T-helper 9 cell (primary cell): Measurements from ENCODE around the gene PHF8.
A peak's percentile ranks its signal among the peaks of the same experiment; 100 is the strongest.

Experiments
- DNase-seq: peaks from one replicate; pipeline ENCODE4 v3.0.0-alpha.2; 2020
- total RNA-seq, 2 donors: gene quantifications; one replicate each; lab custom pipeline; 2026; lab: John Stamatoyannopoulos, UW

PHF8 gene
- 73.1 to 103 reads per million in 2 donors for total RNA-seq

DNA sequence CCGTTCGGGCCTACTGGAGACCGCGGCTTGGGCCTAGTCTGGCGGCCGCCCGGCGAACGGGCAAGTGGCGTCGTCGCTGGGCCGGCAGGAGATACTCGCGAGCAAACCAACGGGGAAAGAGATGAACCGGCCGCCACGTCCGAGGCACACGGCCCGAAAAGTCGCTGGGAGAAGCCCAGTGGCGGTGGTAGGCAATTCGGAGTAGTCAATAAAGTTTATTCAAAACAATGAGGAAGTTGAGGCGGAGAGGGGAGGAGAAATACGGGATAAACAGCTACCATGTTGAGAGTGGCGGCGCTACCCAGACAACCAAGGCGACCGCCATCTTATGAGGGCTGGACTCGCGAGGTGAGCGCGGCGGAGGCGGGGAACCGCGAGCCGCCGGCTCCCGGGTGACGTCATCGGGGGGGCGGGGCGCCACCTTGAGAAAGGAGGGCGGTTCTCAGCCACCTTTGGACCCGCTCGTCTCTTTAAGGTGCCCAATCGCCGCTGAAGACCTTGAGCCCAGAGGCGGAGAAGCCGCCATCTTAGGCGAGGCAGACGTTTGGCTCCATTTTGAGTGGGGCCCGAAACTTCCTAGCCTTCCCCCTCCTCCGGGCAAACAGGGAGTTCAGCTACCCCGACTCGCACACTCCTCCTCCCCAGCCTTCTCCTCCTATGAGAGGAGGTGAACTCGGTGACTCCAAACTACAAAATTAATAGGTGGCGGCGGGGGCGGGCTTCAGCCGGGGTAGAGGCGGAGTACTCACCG, at the start of gene PHF8:
PHF8 (minus strand) TSS at position 348 of the 751 bp plus-strand sequence. CDS start 1,745 bp downstream, outside the sequence.
- DNase-seq: peak; percentile 88

DNA sequence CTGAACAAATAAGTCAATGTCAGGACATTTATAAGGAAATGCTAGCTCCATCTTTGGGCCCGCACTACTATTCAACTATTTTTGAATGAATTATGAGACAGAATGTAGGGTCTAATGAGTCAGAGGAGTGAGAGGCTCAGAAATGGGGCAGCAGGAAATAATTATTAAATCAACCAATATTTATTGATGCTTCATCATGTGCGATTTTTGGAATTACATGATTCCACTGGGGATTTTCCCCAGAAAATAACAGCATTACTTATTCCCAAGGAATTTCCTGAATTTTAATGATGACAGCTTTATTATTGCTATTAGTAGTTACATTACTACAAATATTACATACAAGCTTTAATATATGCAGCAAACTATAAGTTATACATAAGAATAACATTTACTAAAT, 49.3 kb upstream of the PHF8 start:
- DNase-seq: no peak

GRCh38 chrX:54093159-54093558, 48.9 kb upstream of the PHF8 start:
- DNase-seq: no peak

- DNase-seq: no peak
These were observed 46.6 kb upstream of the PHF8 start for GRCh38 chrX:54090880-54091279.

- no peak for DNase-seq
These were observed 44.9 kb upstream of the PHF8 start for GRCh38 chrX:54089191-54089590.

- no peak for DNase-seq
These were observed 43.4 kb upstream of the PHF8 start for GRCh38 chrX:54087661-54088060.

- no peak for DNase-seq
These were observed 41.4 kb upstream of the PHF8 start for GRCh38 chrX:54085666-54086065.

- no peak for DNase-seq
These were observed 32.6 kb upstream of the PHF8 start for GRCh38 chrX:54076903-54077302.

GRCh38 chrX:54074826-54075225, 30.6 kb upstream of the PHF8 start:
- DNase-seq: no peak

DNA sequence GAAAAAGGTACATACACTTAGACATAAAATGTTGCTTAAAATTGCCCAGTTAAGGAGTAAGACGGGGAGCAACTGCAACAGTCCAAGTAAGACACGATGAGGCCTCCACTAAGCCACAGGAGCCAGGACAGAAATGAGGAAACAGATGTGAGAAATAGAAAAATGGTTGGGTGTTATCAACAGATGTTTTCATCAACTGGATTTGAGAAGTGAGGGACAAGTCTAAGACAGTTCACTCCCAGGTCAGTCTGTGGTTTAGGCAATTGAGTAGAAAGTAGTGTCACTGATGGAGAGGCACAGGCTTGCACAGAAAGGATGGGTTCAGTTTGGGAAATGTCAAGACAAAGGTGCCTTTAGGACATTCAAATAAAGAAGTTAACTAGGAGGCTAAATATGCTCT, 23.5 kb upstream of the PHF8 start:
- no peak for DNase-seq

DNA sequence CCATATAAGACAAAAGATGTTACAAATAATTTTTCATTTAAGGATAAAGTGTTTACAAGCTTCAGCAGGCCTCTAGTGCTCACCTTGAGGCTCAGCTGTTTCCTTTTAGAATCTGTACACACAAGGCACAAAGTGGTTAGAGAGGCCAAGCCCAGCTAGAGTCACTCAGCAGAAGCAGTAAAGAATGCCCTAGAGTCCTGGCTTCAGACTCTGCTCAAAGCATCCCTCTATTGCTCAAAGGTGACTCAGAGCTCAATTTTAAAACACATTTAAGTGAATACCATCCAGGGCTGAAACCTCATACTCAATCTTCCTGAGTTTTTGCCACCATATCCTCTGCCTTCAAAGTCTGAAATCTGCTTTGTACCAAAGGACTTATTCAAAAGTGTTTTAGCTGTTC, 22.6 kb upstream of the PHF8 start:
- DNase-seq: no peak

- DNase-seq: no peak
These were observed 20.3 kb upstream of the PHF8 start for GRCh38 chrX:54064564-54064963.

DNA sequence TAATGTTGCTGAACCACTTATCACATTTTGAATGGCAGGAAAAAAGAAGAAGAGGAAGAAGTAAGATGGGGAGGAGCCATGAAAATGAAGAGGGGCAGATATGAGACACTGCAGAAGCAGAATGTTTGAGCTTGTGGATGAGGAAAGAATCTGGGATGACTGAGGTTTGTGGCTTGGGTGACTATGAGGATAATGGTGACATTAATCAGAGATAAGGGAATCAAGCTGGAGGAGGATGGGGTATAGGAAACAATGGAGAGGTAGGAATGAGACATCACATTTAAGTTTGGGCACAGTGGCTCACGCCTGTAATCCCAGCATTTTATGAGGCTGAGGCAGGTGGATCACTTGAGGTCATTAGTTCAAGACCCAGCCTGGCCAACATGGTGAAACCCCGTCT, 19.1 kb upstream of the PHF8 start:
- no peak for DNase-seq

DNA sequence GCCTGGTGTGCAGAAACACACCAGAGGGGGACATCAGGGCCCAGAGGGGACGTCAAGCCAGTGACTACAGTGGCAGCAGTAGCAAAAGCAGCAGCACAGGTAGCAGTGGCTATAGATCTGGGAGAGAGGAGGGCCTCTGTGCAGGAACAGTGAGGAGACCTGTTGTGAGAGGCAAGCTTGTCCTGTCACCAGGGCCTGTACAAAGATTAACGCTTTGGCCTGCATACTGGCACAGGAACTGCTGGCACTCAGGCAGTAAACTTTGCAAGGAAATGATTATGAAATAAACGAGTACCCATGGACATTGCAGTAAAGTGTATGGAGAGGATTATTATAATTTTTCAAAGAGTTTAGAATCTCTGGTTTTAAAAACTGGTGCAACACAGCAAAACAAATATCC, 5.5 kb upstream of the PHF8 start:
- DNase-seq: no peak

DNA sequence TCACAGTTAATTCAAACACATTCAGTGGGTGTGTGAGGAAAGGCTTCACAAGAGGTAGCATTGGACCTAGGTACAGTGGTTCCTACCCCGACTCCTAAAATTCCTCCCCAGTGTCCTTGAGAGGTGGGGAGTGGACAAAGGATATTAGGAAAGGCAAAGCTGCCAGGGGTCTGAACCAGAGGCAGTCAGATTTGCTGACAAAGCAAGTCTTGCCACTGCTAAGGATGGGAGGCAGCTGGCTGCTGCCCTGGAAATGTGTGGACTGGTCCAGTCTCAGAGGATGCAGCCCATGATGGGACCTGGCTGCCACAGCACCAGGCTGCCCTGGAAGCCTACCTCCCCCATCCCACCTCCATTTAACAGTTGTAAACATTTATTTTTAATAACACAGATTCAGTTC, 4.1 kb upstream of the PHF8 start:
- DNase-seq: no peak

GRCh38 chrX:54045563-54046228, 1.4 kb upstream of the PHF8 start:
- no peak for DNase-seq

DNA sequence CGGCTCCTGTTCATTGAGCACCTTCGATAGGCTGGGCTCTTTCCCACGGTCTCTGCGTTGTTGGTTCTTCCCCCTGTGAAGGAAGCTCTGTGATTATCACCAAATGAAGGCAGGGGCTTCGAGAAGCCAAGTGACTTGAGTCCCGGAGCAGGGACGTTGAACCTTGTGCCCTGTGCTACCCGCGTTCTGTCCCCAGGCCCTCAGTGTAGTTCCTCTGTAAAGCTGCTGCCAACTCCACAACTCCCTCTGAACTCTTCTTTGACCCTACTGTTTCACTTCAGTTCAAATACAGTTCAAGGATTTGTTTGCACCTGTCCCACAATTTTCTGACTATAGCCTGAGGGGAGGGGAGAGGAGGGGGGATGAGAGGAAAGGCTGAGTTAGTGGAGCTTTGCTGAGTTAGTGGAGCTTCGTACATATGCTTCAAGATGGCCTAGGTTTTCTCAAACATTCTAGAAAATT, 635 bp upstream of the PHF8 start:
- no peak for DNase-seq

GRCh38 chrX:54043541-54044125, 640 bp downstream of the PHF8 start:
- DNase-seq: peak; percentile 12

- DNase-seq: no peak
These were observed 1.2 kb downstream of the PHF8 start for GRCh38 chrX:54043056-54043455.

DNA sequence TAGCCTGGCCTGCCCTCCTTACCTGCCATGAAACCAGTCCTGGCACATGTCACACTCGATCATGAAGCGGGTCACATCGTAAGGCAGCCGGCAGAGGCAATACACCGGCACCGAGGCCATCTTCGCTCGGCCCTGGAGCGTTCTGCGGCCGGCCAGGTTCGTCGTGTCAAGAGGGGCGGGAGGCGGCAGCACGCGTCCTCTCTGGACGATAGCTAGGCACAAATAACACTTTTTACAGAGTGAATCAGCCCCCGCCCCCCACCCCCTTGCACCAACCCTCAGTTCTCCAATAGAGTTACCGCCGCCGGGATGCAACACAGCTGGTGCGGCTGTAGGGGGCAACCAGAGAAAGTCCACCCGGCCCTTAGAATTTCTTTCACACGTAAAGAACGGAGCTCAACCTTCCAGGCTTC, 1.7 kb downstream of the PHF8 start:
- DNase-seq: peak; percentile 17

DNA sequence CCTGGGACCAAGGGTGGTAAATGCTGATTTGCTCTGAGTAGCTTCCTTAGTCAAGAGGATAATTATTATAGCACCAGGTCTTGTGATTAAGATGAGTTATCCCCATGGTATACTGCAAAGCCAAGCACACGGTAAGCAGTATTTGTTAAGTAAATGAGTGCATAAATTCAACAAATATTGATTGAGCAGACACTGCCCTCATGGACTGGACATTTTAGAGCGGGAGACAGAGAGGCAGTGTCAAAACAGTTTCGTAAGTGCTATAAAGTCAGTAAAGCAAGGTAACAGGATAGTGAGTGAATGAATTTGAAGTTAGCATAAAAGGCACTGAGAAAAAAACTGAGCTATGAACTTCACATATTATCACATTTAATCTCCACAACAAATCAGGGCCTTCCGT, 13.9 kb downstream of the PHF8 start:
- DNase-seq: no peak

GRCh38 chrX:54029529-54030143, 14.6 kb downstream of the PHF8 start:
- DNase-seq: no peak

- DNase-seq: no peak
These were observed 19.9 kb downstream of the PHF8 start for GRCh38 chrX:54024350-54024749.
